Middle frontal gyrus (tissue), 1 donor: ENCODE data around the gene NCKAP5.

Experiments
- DNase-seq: peaks from one replicate; pipeline ENCODE4 v3.0.0-alpha.2; 2015; ENCODE audit warnings: low spot score; ENCODE audit errors: extremely low spot score

NCKAP5 gene

GRCh38 chr2:133424876-133425275 lies 143.4 kb downstream of the NCKAP5 start:
- no peak for DNase-seq

GRCh38 chr2:133422931-133423351 lies 145.3 kb downstream of the NCKAP5 start:
- DNase-seq, result no peak

- DNase-seq, result no peak
Observed at GRCh38 chr2:133421516-133422324, 146.5 kb downstream of the NCKAP5 start.

GRCh38 chr2:133420788-133421187 lies 147.5 kb downstream of the NCKAP5 start:
- no peak for DNase-seq

GRCh38 chr2:133418671-133419070 lies 149.6 kb downstream of the NCKAP5 start:
- no peak for DNase-seq

GRCh38 chr2:133418021-133418420 lies 150.2 kb downstream of the NCKAP5 start:
- DNase-seq, result no peak

GRCh38 chr2:133417415-133417814 lies 150.8 kb downstream of the NCKAP5 start:
- no peak for DNase-seq

GRCh38 chr2:133416736-133417135 lies 151.5 kb downstream of the NCKAP5 start:
- DNase-seq, result no peak

GRCh38 chr2:133416146-133416545 lies 152.1 kb downstream of the NCKAP5 start:
- DNase-seq, result no peak

GRCh38 chr2:133415210-133415876 lies 152.9 kb downstream of the NCKAP5 start:
- no peak for DNase-seq

- DNase-seq, result no peak
Observed at GRCh38 chr2:133414486-133415209, 153.6 kb downstream of the NCKAP5 start.

- DNase-seq, result no peak
Observed at GRCh38 chr2:133413863-133414262, 154.4 kb downstream of the NCKAP5 start.

GRCh38 chr2:133412694-133413093 lies 155.6 kb downstream of the NCKAP5 start:
- no peak for DNase-seq

- no peak for DNase-seq
Observed at GRCh38 chr2:133411857-133412256, 156.4 kb downstream of the NCKAP5 start.

- DNase-seq, result no peak
Observed at GRCh38 chr2:133411101-133411500, 157.2 kb downstream of the NCKAP5 start.

GRCh38 chr2:133409581-133410285 lies 158.5 kb downstream of the NCKAP5 start:
- DNase-seq, result no peak

- no peak for DNase-seq
Observed at GRCh38 chr2:133408671-133409070, 159.6 kb downstream of the NCKAP5 start.

GRCh38 chr2:133407341-133407740 lies 160.9 kb downstream of the NCKAP5 start:
- DNase-seq, result no peak

- no peak for DNase-seq
Observed at GRCh38 chr2:133405252-133405651, 163.0 kb downstream of the NCKAP5 start.

GRCh38 chr2:133400411-133400810 lies 167.9 kb downstream of the NCKAP5 start:
- DNase-seq, result no peak

GRCh38 chr2:133393895-133394294 lies 174.4 kb downstream of the NCKAP5 start:
- no peak for DNase-seq
